C4-2B (cell line): ENCODE data around the gene KCNAB1.

Experiments used
- ZFX ChIP-seq: fragments of 450-650 bp; IDR thresholded peaks from 2 replicates; pipeline ENCODE4 v1.6.1; 2017
- TF ChIP-seq, protein P1 (sequence below): fragments of 450-650 bp; conservative IDR thresholded peaks from 2 replicates; pipeline ENCODE4 v1.5.1; 2017; ENCODE audit warnings: mild to moderate bottlenecking

DNA sequence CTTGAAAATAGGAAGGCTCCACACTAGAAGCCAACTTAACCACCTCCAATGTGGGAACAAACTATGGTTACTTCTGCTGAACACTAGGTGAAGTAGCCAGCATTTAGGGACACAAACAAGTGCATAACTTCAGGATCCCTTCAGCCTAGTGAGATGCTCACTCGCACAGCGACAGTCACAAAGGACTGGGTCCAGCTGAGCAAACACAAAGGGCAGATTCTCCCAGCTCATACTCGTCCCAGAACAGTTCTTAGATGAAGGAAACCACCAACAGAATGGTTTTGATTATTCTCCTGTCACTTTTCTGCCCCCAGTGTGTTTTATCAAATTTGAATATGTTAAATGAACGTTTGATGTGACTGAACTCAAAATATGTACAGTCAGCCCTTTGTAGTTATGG is 201.6 kb downstream of the KCNAB1 start:
- TF ChIP-seq, protein P1, sequence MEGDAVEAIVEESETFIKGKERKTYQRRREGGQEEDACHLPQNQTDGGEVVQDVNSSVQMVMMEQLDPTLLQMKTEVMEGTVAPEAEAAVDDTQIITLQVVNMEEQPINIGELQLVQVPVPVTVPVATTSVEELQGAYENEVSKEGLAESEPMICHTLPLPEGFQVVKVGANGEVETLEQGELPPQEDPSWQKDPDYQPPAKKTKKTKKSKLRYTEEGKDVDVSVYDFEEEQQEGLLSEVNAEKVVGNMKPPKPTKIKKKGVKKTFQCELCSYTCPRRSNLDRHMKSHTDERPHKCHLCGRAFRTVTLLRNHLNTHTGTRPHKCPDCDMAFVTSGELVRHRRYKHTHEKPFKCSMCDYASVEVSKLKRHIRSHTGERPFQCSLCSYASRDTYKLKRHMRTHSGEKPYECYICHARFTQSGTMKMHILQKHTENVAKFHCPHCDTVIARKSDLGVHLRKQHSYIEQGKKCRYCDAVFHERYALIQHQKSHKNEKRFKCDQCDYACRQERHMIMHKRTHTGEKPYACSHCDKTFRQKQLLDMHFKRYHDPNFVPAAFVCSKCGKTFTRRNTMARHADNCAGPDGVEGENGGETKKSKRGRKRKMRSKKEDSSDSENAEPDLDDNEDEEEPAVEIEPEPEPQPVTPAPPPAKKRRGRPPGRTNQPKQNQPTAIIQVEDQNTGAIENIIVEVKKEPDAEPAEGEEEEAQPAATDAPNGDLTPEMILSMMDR = no peak
- TF ChIP-seq ZFX = no peak
